Activated CD8-positive, alpha-beta memory T cell treated with anti-CD3 and anti-CD28 coated beads for 36 hours (primary cell): Measurements from ENCODE around the gene HES1. TPM values are rescaled to one million over a fixed set of nuclear protein-coding genes. Genes with fewer than 3 reads are reported as not detected.
"Not testable (repeated sequence)": the region's sequence is repeated elsewhere in the genome, so short reads cannot be mapped to it uniquely, and the experiment has no call there.

Source experiments
- CTCF ChIA-PET: fragments of 350-600 bp; sonication (Branson Sonifier 250); formaldehyde crosslinking; loops from one replicate; lab custom pipeline; 2021; ENCODE audit warnings: antibody characterized with exemption; lab: Charles Lee
- POLR2A ChIA-PET: fragments of 350-600 bp; sonication (Branson Sonifier 250); formaldehyde crosslinking; loops from one replicate; lab custom pipeline; 2021; ENCODE audit warnings: antibody characterized with exemption; lab: Charles Lee
- total RNA-seq, 2 experiments: library from RNA; stranded (reverse); gene quantifications; one replicate each; pipeline ENCODE4 v1.2.3, GENCODE V29; 2021

Gene HES1
- total RNA-seq, 2 experiments from 2014 or later: not detected

GRCh38 chr3:194137506-194138474 lies 1.8 kb downstream of the HES1 start:
- ChIA-PET POLR2A (no interaction called here), CTCF (interaction anchor here (1.5 kb wide), 1 partner anchor 178 kb away, joined by 4 read pairs; no protein-coding TSS in a partner anchor)

- ChIA-PET CTCF (no interaction called here), POLR2A (no interaction called here)
Observed at GRCh38 chr3:194138732-194139070, 2.8 kb downstream of the HES1 start.

DNA sequence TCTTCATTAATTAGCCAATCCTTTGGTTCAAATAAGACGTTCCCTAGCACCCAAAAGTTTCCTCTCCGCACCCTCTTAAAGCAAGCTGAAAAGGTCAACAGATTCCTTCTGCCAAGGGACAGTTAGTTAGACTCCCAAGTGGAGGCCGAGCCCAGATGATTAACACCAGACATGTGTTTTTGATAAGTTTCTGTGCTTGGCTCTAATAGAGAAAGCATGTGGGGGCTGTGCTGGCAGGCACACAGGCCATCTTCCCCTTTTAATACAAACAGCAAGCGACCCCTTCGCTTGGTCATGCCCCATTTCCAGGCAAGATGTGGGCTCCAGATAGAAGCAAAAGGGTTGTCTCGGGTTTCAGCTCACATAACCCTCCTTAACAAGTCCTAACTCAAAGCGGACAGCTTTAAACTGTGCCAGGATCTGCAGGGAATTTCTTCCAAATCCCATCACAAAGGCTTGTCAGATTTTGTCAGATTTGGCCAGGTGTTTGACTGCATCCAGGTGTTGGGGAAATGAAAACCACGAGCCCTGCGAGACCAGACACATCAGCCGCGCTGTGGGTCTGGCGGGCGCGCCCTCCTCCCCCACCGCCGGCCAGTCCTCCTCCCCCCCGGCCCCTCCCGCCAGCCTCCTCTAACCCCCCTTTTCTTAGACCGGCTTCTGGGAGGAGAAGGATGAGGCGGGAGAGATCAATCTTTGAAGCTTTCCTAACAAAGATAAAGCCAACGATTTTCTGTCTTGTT lies 3.3 kb downstream of the HES1 start:
- CTCF ChIA-PET: no interaction called here
- POLR2A ChIA-PET: no interaction called here

- ChIA-PET CTCF (no interaction called here), POLR2A (no interaction called here)
Observed at GRCh38 chr3:194139814-194140391, 4.0 kb downstream of the HES1 start.

GRCh38 chr3:194140520-194141414 lies 4.8 kb downstream of the HES1 start:
- CTCF ChIA-PET: interaction anchor here (1.4 kb wide), 1 partner anchor 175 kb away, joined by 4 read pairs; no protein-coding TSS in a partner anchor
- POLR2A ChIA-PET: no interaction called here

GRCh38 chr3:194141415-194142155 lies 5.6 kb downstream of the HES1 start:
- CTCF ChIA-PET: interaction anchor here (1.4 kb wide), 1 partner anchor 174 kb away, joined by 4 read pairs; no protein-coding TSS in a partner anchor
- POLR2A ChIA-PET: no interaction called here

DNA sequence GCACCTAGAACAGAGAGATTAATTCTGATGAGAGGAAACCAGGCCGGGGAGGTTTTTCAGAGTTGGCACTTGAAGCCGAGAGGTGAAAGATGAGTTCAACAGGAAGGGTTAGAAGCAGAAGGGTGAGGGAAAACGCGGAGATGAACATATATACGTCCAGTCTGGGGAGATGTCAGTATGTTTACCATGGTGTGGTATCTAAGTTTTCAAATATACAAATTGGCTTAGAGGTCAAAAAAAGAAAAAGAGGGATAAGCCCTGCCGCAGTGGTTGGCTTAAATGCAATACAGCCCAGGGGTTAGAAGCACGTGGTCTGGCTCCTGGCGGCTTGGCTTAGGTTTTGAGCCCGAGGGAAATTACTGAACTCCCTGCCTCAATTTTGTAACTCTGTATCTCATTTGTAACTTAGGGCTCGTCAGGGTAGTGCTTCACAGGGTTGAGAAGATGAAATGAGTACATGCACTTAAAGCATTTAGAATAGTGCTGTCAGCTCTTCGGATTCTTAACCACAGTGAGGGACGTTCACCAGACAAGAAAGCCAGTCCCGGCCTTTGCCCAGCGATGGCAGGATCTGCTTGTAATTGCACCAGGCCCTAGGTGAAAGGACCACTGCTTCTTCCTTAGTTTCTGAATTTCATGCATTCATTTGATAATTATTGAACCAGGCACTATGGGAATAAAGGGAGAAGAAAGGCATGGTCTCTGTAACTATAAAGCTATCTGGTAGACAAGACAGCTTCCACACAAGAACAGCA lies 6.4 kb downstream of the HES1 start:
- POLR2A ChIA-PET: no interaction called here
- CTCF ChIA-PET: no interaction called here

GRCh38 chr3:194145702-194146101 lies 9.8 kb downstream of the HES1 start:
- CTCF ChIA-PET: no interaction called here
- POLR2A ChIA-PET: no interaction called here

DNA sequence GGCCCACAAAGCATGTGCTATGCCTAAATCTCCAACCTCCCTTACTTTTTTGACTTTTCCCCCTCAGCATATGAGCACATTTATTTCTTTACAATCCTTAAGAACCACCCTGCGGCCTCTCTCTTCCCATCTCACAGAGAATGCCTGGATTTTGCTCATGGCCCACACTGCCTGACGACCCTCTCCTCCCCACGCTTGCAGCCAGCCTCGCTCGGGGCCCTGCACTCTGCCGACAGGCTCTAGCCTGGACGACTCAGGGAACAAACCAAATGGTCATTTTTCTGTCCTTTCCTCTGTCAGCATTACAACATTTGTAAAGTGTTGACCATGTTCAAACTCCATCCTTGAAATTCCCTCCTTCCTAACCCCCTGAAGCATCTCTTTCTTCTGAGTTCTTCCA lies 11.7 kb downstream of the HES1 start:
- ChIA-PET CTCF (no interaction called here), POLR2A (no interaction called here)

- ChIA-PET POLR2A (no interaction called here), CTCF (no interaction called here)
Observed at GRCh38 chr3:194148383-194148782, 12.4 kb downstream of the HES1 start.

GRCh38 chr3:194150252-194150934 lies 14.4 kb downstream of the HES1 start:
- ChIA-PET CTCF (no interaction called here), POLR2A (no interaction called here)

GRCh38 chr3:194150935-194151302 lies 15.0 kb downstream of the HES1 start:
- CTCF ChIA-PET, POLR2A ChIA-PET: not testable (repeated sequence)

- POLR2A ChIA-PET: interaction anchor here (0.7 kb wide), 1 partner anchor 160 kb away, joined by 3 read pairs; no protein-coding TSS in a partner anchor
- CTCF ChIA-PET: no interaction called here
Observed at GRCh38 chr3:194154346-194154745, 18.4 kb downstream of the HES1 start.

GRCh38 chr3:194156095-194156494 lies 20.1 kb downstream of the HES1 start:
- ChIA-PET CTCF (no interaction called here), POLR2A (no interaction called here)

DNA sequence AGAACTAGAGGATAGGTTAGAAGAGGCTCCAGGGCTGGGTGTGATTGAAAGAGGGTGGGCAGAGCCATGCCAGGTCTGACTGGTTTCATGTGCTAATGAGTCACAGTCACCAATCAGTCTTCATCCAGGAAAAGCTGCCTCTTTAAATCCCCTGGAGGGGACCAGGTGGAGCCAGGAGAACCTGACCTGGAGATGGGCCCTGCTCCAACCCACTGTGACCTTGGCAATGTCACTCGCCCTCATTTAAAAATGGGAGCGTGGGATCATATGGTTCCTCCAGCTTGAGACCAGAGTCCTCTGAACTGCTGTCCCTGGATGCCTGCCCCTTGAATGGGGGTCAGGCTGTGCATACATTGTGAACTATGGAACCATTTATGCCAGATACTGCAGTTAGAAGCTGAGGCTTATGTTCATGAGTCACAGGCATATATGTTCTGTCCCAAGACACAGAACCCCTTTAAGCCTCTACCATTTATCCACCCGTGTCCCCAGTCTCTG lies 23.0 kb downstream of the HES1 start:
- POLR2A ChIA-PET: no interaction called here
- CTCF ChIA-PET: interaction anchor here (0.6 kb wide), 1 partner anchor 438 kb away, joined by 3 read pairs; no protein-coding TSS in a partner anchor

GRCh38 chr3:194160158-194160557 lies 24.2 kb downstream of the HES1 start:
- CTCF ChIA-PET: no interaction called here
- POLR2A ChIA-PET: no interaction called here
